Vagina (tissue), 2 donors: ENCODE results near the gene PRKACG.

Experiments
- POLR2A ChIP-seq, 2 donors: fragments of 450-650 bp; IDR thresholded peaks; one replicate each; pipeline ENCODE4 v1.6.1; 2017; ENCODE audit warnings: antibody characterized with exemption in 2 of 2, mild to moderate bottlenecking in 2 of 2, moderate library complexity in 2 of 2
- POLR2AphosphoS5 ChIP-seq, 2 donors: sonication (generic); formaldehyde crosslinking; IDR thresholded peaks; one replicate each; pipeline ENCODE4 v1.9.0; 2017; ENCODE audit warnings: antibody characterized with exemption in 2 of 2, mild to moderate bottlenecking in 2 of 2, low read depth in 1 of 2; ENCODE audit not compliant: insufficient read depth in 1 of 2
- TF ChIP-seq, protein P1 (sequence below), 3 experiments: fragments of 450-650 bp in 2 of 3; fragments of 200-600 bp in 1 of 3; sonication (generic) in 1 of 3; IDR thresholded peaks; one replicate each; pipeline ENCODE4 v1.5.1; 2017 to 2019; ENCODE audit warnings: antibody characterized with exemption in 3 of 3, mild to moderate bottlenecking in 2 of 3, moderate library complexity in 2 of 3

DNA sequence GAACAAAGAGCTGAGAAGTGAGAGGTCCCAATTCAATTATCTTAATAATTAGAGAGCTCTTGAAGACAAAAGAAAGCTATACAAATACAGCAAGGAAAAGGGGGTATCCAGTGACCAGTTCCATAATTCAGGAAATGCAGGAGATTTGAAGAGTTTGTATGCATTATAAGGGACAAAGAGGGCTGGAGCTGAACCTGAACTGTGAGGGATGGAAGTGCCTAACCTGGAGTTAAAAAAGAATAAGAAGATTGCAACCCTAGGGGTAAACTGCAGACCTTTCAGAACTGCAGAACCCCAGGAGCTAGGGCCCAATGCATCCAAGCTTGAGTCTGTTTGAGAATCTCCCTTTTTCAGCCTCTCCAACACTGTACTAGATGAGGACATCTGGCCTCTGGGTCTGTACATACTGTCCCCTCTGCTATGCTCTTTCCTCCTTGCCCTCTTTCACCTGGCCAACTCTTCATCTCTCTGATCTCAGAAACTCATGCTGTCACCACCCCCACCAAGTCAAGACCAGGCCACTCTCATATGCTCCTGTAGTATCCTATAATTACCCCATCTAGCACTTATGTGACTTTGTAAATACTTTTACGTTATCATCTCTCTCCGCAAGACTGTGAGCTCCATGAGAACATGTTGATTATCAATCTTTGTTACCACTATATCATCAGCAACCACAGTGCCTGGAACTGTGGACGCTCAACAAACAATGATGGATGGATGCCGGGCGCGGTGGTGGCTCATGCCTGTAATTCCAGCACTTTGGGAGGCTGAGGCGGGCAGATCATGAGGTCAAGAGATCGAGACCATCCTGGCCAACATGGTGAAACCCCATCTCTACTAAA is 6.6 kb upstream of the PRKACG start:
- no peak for TF ChIP-seq POLR2A (IDR thresholded peaks at IDR 0.05)
- TF ChIP-seq, protein P1, sequence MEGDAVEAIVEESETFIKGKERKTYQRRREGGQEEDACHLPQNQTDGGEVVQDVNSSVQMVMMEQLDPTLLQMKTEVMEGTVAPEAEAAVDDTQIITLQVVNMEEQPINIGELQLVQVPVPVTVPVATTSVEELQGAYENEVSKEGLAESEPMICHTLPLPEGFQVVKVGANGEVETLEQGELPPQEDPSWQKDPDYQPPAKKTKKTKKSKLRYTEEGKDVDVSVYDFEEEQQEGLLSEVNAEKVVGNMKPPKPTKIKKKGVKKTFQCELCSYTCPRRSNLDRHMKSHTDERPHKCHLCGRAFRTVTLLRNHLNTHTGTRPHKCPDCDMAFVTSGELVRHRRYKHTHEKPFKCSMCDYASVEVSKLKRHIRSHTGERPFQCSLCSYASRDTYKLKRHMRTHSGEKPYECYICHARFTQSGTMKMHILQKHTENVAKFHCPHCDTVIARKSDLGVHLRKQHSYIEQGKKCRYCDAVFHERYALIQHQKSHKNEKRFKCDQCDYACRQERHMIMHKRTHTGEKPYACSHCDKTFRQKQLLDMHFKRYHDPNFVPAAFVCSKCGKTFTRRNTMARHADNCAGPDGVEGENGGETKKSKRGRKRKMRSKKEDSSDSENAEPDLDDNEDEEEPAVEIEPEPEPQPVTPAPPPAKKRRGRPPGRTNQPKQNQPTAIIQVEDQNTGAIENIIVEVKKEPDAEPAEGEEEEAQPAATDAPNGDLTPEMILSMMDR (IDR thresholded peaks at IDR 0.05), result no peak
- TF ChIP-seq POLR2AphosphoS5 (IDR thresholded peaks at IDR 0.05; ENCODE audit: insufficient read depth in 1 of 2, low read depth in 1 of 2), result no peak
